ENCODE data around the gene FAM170B.

The FAM170B gene

GRCh38 chr10:49152037-49152436 is 18.2 kb upstream of the FAM170B start:
- DNase-seq (ENCODE audit: low read depth in 2 of 2): no peak

GRCh38 chr10:49151481-49151880 is 17.7 kb upstream of the FAM170B start:
- no peak for DNase-seq (ENCODE audit: low read depth in 2 of 2)

- DNase-seq (ENCODE audit: low read depth in 2 of 2): no peak
Observed at GRCh38 chr10:49151025-49151445, 17.2 kb upstream of the FAM170B start.

- DNase-seq (ENCODE audit: low read depth in 2 of 2): no peak
Observed at GRCh38 chr10:49150426-49150825, 16.6 kb upstream of the FAM170B start.

GRCh38 chr10:49149881-49150280 is 16.1 kb upstream of the FAM170B start:
- no peak for DNase-seq (ENCODE audit: low read depth in 2 of 2)

- no peak for DNase-seq (ENCODE audit: low read depth in 2 of 2)
Observed at GRCh38 chr10:49144058-49144720, 10.4 kb upstream of the FAM170B start.

GRCh38 chr10:49143249-49143648 is 9.4 kb upstream of the FAM170B start:
- no peak for DNase-seq (ENCODE audit: low read depth in 2 of 2)

- no peak for DNase-seq (ENCODE audit: low read depth in 2 of 2)
Observed at GRCh38 chr10:49141541-49142332, 7.9 kb upstream of the FAM170B start.

- DNase-seq (ENCODE audit: low read depth in 2 of 2): no peak
Observed at GRCh38 chr10:49140304-49141177, 6.7 kb upstream of the FAM170B start.

- no peak for DNase-seq (ENCODE audit: low read depth in 2 of 2)
Observed at GRCh38 chr10:49139846-49140195, 6.0 kb upstream of the FAM170B start.

- DNase-seq (ENCODE audit: low read depth in 2 of 2): no peak
Observed at GRCh38 chr10:49139028-49139845, 5.4 kb upstream of the FAM170B start.

- DNase-seq (ENCODE audit: low read depth in 2 of 2): no peak
Observed at GRCh38 chr10:49138361-49138891, 4.6 kb upstream of the FAM170B start.

- DNase-seq (ENCODE audit: low read depth in 2 of 2): no peak
Observed at GRCh38 chr10:49136525-49136924, 2.7 kb upstream of the FAM170B start.

GRCh38 chr10:49135575-49136313 is 1.9 kb upstream of the FAM170B start:
- no peak for DNase-seq (ENCODE audit: low read depth in 2 of 2)

GRCh38 chr10:49134327-49134726 is 506 bp upstream of the FAM170B start:
- no peak for DNase-seq (ENCODE audit: low read depth in 2 of 2)

- DNase-seq (ENCODE audit: low read depth in 2 of 2): no peak
Observed at GRCh38 chr10:49132362-49132737, 1.5 kb downstream of the FAM170B start.

- DNase-seq (ENCODE audit: low read depth in 2 of 2): no peak
Observed at GRCh38 chr10:49131507-49132361, 2.1 kb downstream of the FAM170B start.

- no peak for DNase-seq (ENCODE audit: low read depth in 2 of 2)
Observed at GRCh38 chr10:49129376-49129775, 4.4 kb downstream of the FAM170B start.

- DNase-seq (ENCODE audit: low read depth in 2 of 2): no peak
Observed at GRCh38 chr10:49128854-49129253, 5.0 kb downstream of the FAM170B start.

Measured in stimulated activated CD8-positive, alpha-beta memory T cell treated with anti-CD3 and anti-CD28 coated beads, Interleukin-15, amount 100 ng/mL, for 48 hours (primary cell).